IPS-18c (cell line): ENCODE results near the gene ATG16L2.
A peak's percentile ranks its signal among the peaks of the same experiment; 100 is the strongest.
"Not testable (repeated sequence)": the region's sequence is repeated elsewhere in the genome, so short reads cannot be mapped to it uniquely, and the experiment has no call there.

Experiments
- H3K4me3 ChIP-seq: 2 replicates; pipeline ENCODE4 v1.7.0; 2013; ENCODE audit warnings: low read depth, mild to moderate bottlenecking, low read length, moderate library complexity; ENCODE audit not compliant: insufficient read depth
- H3K9me3 ChIP-seq: one replicate; pipeline ENCODE4 v1.6.1; 2013; ENCODE audit warnings: mild to moderate bottlenecking, low read length, moderate library complexity; ENCODE audit not compliant: control insufficient read depth, insufficient read depth

Gene ATG16L2

DNA sequence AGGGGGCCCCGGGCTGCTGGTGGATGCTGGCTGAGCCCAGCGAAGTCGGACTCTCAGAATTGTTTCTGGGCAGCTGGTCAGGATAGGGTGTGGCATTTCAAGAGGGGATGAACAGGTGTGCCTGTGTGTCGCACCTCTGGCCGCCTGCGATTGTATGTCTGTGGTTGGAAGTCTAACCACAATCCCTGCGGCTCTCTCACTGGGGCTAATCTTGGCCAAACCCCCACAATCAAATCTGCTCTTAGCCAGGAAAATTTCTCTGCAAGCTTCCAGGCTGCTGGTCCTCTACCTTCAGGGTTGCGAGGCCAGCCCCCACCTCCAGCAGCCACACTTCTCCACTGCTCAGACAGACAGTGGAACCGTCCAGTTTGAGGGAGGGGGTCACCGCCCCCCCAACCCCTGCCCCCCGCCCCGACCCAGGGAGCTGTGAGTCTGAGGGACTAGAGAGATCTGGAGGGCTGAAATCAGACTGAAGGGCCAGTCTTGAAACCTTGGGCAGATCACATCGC is 953 bp downstream of the ATG16L2 start:
- H3K4me3 ChIP-seq, result peak overlapping the region; percentile 92

DNA sequence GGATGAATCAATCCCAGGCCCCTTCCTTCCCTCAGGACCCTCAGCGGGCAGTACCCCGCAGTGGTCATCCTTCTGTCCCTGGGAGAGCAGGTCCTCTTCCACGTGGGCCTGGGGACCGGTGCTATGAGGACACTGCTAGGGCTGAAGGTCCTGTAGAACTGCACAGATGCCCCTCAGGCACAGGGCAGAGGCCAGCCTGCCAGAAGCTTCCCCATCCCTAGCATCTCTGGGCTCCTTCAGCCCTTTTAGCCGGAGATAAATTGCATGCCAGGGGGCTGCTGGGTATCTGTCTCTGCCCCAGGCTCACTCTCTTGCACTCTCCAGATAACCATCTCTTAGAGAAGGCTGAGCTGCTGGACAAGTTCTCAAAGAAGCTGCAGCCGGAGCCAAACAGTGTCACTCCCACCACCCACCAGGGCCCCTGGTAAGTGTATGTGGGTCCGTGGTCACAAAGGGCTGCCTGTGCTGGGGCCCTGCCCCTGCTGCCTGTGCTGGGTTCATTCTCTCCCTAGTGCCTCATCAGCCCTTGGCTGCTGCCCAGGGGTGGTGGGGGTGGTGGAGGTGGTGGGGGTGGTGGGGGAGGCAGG is 2.3 kb downstream of the ATG16L2 start:
- H3K4me3 ChIP-seq, result no peak overlapping the region
- H3K9me3 ChIP-seq, result no peaks in the 10 kb centered on the region

More for the DNA sequence above, 953 bp downstream of the ATG16L2 start:
- H3K9me3 ChIP-seq, result no peaks in the 10 kb centered on the region

DNA sequence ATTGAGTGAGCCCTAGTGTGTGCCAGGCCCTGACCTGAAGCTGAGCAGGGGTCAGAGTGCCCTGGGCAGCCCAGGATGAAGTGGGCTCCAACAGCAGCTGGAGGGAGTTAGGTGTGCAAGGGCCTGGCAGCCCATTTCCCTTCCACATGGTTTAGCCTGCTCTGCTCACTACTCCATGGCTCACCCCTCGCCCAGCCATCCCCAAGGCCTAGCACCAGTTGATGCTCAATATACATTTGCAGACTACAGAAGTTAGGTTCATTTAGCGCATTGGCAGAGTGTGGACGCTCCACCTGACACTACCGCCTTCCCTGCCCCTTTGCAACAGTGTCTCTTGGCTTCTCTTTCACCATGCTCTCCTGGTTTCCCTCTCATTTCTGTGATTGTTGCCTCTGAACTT is 3.8 kb downstream of the ATG16L2 start:
- H3K4me3 ChIP-seq, result no peak overlapping the region
- no peaks in the 10 kb centered on the region for H3K9me3 ChIP-seq

DNA sequence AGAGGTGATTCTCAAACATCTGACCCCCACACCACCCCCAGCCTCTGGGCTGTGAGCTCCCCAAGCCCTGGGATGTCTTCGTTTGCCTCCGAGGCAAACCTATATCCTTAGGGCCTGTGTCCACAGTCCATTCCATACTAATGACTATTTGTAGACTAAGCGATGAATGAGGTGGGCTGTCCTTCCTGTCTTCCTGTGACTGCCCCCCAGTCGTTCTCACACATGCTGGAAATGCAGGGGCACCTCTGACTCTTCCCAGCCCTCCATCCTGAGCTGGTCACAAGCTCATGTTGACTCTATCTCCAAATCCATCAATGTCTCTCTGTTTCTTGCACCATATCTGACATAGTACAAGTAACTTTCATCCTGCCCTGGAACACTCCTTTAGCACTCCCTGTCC is 4.8 kb downstream of the ATG16L2 start:
- Histone ChIP-seq H3K4me3 (no peak overlapping the region), H3K9me3 (no peaks in the 10 kb centered on the region)

DNA sequence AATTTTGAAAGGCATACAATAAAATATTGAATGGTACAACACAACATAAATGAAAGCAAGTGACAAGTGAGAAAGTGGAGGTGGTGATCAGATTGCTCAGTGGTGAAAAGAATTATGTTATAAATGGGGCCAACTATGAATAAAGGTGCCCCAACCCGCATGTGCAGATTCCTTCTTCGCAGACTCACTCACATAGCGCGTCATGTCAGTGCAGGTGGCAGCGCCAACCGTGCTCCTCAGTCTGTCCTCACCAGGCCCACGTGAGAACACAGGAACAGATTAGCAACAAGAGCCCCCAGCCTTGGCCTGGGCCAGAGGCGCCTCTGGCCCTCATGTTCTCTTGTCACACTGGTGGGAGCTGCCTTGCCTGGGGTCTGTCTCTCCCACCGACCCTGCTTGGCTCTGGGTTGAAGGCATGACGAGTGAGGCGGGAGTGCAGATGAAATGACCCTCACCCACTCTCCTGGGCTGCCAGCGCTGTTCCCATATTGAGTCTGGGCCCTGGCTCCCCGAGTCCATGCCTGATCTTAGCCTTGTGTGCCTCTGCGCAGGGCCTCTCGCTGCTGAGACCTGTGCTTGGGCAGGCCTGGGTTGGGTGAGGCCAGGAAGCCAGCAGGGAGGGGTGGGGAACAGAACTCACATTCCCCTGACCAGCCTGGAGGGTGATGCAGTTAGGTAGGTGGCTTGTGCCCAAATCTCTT is 6.4 kb downstream of the ATG16L2 start:
- H3K4me3 ChIP-seq, result no peak overlapping the region; the same call in 1 of the 2 replicates
- H3K9me3 ChIP-seq, result no peaks in the 10 kb centered on the region

DNA sequence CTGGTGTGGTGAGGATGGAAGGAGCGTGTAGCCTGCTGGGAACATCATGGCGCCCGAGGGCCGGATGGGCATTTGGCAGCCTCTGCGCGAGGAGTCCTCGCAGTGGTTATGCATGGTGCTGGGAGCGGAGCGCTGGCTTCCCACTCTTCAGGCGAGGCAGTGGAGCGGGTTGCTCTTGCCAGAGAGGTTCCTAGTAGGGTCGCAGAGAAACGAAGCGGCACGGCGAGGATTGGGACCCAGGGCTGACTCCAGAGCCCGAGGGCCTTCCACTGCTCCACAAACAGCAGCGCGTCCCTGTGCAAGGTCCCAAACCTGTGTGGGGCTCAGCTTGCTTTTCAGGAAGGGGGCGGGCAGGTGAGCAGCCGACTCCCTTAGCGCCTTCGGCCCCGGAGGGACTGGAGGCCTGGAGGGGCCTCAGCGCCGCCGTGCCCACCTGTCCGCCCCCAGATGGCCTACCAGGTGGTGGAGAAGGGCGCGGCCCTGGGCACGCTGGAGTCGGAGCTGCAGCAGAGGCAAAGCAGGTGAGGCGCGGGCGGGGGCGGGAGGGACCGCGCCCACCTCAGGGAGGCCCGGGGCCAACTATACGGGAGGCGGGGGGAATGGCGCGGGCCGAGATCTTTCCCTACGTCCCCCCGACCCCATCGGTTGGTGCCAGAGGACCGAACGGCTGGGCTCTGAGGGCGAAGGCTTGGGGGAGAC is 7.2 kb downstream of the ATG16L2 start:
- Histone ChIP-seq H3K9me3 (no peaks in the 10 kb centered on the region), H3K4me3 (peak overlapping the region; percentile 76)

DNA sequence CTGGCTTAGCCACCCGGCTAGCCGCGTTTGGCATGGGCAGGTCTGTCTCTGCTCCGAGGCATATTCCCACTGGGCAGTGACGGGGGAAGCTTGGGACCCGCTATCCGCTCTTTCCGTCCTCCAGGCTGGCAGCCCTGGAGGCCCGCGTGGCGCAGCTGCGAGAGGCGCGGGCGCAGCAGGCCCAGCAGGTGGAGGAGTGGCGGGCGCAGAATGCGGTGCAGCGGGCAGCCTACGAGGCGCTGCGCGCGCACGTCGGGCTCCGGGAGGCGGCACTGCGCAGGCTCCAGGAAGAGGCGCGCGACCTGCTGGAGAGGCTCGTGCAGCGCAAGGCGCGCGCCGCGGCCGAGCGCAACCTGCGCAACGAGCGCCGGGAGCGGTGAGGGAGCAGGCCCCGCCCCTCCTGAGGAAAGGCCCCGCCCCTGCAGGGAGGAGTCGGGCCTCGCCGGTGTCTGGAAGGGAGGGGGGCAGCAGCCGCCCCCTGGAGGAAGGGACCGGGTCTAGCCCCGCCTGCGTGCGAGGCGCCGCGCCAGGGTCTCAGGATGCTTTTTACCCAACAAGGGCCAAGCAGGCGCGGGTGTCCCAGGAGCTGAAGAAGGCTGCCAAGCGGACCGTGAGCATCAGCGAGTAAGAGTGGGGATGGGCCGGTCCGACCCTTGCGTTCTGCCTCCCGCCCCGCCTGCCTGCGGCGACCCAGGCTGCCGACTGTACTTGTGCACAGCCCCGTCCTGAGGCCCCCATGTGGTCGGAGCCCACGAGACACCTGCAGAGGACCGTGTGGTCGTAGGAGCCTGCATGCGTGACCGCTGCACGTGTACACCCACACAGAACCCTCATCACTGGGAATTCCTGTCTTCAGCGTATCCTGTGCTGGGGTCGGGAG is 7.9 kb downstream of the ATG16L2 start:
- Histone ChIP-seq H3K4me3 (peak overlapping the region; percentile 76), H3K9me3 (no peaks in the 10 kb centered on the region)

DNA sequence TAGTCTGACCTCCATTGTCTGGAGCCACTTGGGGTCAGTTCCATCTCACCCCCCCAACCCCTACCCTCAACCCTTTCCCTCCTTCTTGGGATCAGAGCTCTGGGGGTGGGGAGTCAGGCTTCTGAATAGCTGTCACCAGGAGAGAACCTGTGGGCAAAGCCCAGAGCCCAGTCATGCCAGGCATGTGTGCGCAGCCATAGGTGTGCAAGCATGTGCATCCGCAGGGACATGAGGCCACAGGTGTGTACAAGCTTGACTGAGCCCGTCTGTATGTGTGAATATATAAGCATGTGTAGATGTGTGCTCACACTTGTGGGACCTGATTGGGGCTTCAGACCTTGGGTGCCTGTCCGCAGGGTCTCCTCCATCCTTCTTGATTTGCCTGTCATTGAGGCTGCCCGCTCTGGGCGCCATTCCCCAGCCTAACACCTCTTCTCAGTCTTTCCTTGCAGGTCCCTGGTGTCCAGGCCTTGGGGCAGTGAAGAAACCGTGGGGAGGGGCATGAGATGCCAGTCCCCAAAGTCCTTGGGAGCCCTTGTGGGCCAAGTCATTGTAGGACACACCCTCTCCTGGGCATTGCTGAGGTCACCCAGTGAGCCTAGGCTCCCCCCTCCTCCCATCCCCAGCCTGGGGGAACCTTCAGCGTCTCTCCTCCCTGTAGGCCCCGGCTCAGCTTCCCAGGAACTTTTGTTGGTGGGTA is 9.0 kb downstream of the ATG16L2 start:
- Histone ChIP-seq H3K4me3 (no peak overlapping the region; the same call in 1 of the 2 replicates), H3K9me3 (no peaks in the 10 kb centered on the region)

DNA sequence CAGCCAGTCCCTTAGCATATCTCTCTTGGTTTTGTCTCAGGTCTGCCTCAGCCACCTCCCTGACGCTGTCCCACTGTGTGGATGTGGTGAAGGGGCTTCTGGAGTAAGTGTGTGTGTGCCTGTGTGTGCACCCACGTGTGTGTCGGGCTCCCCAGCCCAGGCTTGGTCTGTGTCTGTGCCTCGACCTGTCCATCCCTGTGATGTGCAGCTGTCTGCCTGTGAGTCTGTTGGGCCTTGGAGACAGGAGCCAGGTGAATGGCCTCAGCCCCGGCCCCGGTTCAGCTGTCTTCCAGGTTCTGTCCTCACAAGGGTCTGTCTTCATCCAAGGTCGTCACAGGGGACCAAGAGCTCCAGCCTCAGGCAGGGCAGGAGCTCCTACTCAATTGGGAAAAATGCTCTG is 9.8 kb downstream of the ATG16L2 start:
- Histone ChIP-seq H3K4me3 (no peak overlapping the region), H3K9me3 (no peaks in the 10 kb centered on the region)

DNA sequence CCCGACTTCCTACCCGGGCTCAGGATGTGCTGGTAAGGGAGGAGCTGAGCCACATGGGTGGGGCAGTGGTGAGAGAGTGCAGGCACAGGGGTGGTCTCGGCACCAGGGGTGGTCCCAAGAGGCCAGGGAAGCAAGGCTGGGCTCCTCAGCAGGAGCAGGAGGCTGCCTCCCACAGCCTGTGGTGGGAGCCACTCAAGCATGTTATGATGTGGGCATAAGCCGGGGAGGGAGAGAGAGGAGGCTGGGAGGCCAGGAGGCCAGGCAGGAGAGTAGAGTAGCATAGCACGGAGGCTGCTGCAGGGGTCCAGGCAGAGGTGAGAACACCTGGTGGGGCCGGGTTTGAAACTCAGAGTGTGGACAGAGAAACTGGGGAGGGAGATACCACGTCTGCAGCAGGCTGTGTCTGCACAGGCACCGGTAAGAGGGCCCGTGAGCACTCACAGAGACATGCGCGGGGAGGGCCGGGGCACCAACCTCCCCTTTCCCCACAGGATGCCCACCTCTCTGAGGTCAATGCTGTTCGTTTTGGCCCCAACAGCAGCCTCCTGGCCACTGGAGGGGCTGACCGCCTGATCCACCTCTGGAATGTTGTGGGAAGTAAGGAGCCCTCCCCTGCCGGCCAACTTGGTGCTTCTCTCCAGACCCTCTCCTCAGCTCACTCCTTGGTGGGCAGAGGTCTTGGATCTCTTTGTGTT is 10.7 kb downstream of the ATG16L2 start:
- Histone ChIP-seq H3K4me3 (no peak overlapping the region), H3K9me3 (no peaks in the 10 kb centered on the region)

DNA sequence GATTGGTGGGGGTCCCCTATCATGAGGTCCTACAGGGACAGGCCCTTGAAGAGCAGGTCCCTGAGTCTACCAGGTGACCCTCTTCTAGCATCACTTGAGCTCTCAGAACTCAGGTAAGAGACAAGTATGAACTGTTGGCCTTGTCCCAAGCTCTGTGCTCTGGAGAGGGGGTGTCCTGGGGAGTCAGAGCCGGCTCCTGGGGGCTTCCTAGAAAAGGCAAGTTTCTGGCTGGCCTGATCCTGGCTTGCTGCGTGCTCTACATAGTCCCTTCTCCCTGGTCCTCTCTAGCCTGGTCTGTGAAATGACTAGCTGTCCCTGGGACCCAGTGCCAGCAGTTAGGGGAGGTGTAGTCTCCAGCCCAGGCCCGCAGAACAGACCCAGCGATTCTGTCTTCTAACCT is 11.4 kb downstream of the ATG16L2 start:
- Histone ChIP-seq H3K9me3 (no peaks in the 10 kb centered on the region), H3K4me3 (no peak overlapping the region)

DNA sequence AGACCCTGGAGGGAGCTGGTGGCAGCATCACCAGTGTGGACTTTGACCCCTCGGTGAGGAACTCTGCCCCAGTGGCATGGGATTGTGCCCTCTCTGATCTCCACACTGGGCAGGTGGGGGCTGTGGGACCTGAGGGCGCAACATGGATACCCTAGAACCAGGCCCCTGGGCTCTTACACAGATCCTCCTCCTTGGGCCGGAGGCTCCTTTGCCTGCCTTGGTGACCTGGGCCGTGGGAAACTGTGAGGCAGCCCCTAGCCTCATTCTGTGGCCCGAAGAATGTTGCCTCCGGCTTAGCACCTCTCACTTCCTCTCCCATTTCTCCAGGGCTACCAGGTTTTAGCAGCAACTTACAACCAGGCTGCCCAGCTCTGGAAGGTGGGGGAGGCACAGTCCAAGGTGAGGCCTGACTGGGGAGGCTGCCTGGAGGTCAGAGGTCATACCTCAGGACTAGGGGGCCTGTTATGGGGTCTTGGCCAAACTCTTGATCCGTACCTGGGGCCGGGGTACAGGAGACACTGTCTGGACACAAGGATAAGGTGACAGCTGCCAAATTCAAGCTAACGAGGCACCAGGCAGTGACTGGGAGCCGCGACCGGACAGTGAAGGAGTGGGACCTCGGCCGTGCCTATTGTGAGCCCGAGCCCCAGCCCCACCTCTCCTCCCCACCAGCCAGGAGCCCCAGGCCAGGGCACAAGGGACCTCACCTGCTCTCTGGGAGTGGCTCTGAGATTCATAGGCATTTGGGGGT is 12.2 kb downstream of the ATG16L2 start:
- no peak overlapping the region for H3K4me3 ChIP-seq
- no peaks in the 10 kb centered on the region for H3K9me3 ChIP-seq

DNA sequence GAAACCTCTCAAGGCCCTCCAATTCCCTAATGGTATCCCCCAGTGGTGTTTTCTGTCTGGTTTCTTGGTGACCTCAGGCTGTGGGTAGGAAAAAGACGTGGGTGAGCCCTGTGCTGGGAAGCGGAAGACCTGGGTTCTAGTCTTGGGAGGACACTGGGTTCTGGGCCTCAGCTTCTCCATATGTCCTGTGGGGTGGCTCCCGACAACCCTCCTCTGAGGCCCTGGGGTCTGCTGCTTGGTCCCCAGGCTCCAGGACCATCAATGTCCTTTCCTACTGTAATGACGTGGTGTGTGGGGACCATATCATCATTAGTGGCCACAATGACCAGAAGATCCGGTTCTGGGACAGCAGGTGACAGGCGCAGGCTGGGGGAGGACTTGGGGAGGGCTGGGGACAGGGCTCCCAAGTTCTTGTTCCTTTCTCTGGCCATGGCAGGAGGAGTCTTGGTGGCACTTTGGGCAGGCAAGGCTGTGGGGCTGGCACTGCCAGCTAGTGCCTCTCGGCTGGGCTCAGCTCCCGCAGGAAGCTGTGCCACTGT is 12.8 kb downstream of the ATG16L2 start:
- Histone ChIP-seq H3K4me3 (no peak overlapping the region), H3K9me3 (no peaks in the 10 kb centered on the region)

DNA sequence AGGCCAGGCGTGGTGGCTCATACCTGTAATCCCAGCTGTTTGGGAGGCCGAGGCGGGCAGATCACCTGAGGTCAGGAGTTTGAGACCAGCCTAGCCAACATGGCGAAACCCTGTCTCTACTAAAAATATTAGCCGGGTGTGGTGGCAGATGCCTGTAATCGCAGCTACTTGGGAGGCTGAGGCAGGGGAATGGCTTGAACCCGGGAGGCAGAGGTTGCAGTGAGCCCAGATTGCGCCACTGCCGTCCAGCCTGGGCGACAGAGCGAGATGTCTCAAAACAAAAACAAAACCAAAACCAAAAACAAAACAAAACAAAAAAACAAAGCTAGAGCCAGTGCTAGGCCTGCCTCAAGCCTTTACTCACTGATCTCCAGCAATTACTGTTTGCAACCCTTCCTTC is 13.4 kb downstream of the ATG16L2 start:
- not testable (repeated sequence) for H3K9me3 ChIP-seq, H3K4me3 ChIP-seq

DNA sequence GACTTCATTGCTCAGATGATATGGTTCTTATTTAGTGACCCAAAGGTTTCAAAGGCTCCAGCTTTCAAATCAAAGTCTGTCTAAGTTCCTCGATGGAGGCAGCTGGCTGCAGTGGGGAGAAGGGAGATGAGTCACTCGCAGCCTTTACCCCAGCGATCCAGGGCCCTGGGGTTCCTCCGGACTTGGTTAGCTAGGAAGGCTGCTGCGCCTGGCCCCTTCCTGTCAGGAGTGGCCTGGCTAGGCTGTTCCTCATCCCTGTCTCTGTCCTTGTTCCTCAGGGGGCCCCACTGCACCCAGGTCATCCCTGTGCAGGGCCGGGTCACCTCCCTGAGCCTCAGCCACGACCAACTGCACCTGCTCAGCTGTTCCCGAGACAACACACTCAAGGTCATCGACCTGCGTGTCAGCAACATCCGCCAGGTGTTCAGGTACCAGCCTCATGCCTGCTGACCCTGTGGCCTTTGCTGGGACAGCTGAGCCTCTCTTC is 13.9 kb downstream of the ATG16L2 start:
- Histone ChIP-seq H3K9me3 (no peaks in the 10 kb centered on the region), H3K4me3 (no peak overlapping the region)
